Suprapubic skin (tissue), 4 donors: ENCODE results near the gene PEG3. TPM values are rescaled to one million over a fixed set of nuclear protein-coding genes. Genes with fewer than 3 reads are reported as not detected.

Experiments
- DNase-seq, 2 donors: peaks; one replicate each; pipeline ENCODE4 v3.0.0-alpha.2; 2019; ENCODE audit warnings: low spot score in 2 of 2
- H3K27ac ChIP-seq: fragments of 200-600 bp; sonication (generic); one replicate; pipeline ENCODE4 v1.5.1; 2019
- H3K27me3 ChIP-seq: fragments of 200-600 bp; sonication (generic); one replicate; pipeline ENCODE4 v1.5.1; 2019
- H3K36me3 ChIP-seq: fragments of 200-600 bp; sonication (generic); one replicate; pipeline ENCODE4 v1.5.1; 2019
- H3K4me1 ChIP-seq: fragments of 200-600 bp; sonication (generic); one replicate; pipeline ENCODE4 v1.5.1; 2019
- H3K4me3 ChIP-seq: fragments of 200-600 bp; sonication (generic); one replicate; pipeline ENCODE4 v1.5.1; 2019; ENCODE audit warnings: mild to moderate bottlenecking
- H3K9me3 ChIP-seq: fragments of 200-600 bp; sonication (generic); one replicate; pipeline ENCODE4 v1.5.1; 2019
- EP300 ChIP-seq: sonication (generic); formaldehyde crosslinking; IDR thresholded peaks from one replicate; pipeline ENCODE4 v1.6.1; 2017; ENCODE audit warnings: antibody characterized with exemption
- POLR2A ChIP-seq, 2 donors: fragments of 450-650 bp; IDR thresholded peaks; one replicate each; pipeline ENCODE4 v1.6.1; 2017; ENCODE audit warnings: antibody characterized with exemption in 2 of 2, mild to moderate bottlenecking in 2 of 2, moderate library complexity in 2 of 2
- POLR2AphosphoS5 ChIP-seq, 3 donors: sonication (generic); formaldehyde crosslinking; IDR thresholded peaks; one replicate each; pipeline ENCODE4 v1.6.1; 2017; ENCODE audit warnings: antibody characterized with exemption in 3 of 3
- total RNA-seq, 4 donors: library from RNA; depleted of rRNA; stranded (reverse); fragments of >200 nt; gene quantifications; one replicate each; pipeline ENCODE4 v1.1.0, GENCODE V29; 2016
- TF ChIP-seq, protein P1 (sequence below), 2 donors: fragments of 200-600 bp in 1 of 2; fragments of 450-650 bp in 1 of 2; sonication (generic) in 1 of 2; IDR thresholded peaks; one replicate each; pipeline ENCODE4 v1.5.1; 2016 to 2019; ENCODE audit warnings: antibody characterized with exemption in 2 of 2, mild to moderate bottlenecking in 1 of 2, moderate library complexity in 1 of 2

PEG3 gene
- total RNA-seq, 4 donors from 2014 or later = 4.0 to 11.5 (median 5.8) TPM

DNA sequence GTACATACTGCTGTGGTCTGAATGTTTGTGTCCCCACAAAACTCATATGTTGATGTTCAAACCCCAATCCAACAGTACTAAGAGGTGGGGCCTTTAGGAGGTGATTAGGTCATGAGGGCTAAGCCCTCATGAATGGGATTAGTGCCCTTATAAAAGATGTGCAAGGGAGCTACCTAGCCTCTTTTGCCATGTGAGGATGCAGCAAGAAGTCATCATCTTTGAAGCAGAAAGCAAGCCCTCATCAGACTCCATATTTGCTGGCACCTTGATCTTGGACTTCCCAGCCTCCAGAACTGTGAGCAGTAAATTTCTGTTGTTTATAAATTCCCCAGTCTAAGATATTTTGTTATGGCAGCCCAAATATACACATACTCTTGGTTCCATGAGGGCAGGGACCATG, 33.9 kb downstream of the PEG3 start:
- H3K9me3 ChIP-seq = peaks cover 9% of the 10 kb centered on the region
- H3K27me3 ChIP-seq = no peaks in the 10 kb centered on the region
- no peaks in the 10 kb centered on the region for H3K4me1 ChIP-seq
- TF ChIP-seq, protein P1, sequence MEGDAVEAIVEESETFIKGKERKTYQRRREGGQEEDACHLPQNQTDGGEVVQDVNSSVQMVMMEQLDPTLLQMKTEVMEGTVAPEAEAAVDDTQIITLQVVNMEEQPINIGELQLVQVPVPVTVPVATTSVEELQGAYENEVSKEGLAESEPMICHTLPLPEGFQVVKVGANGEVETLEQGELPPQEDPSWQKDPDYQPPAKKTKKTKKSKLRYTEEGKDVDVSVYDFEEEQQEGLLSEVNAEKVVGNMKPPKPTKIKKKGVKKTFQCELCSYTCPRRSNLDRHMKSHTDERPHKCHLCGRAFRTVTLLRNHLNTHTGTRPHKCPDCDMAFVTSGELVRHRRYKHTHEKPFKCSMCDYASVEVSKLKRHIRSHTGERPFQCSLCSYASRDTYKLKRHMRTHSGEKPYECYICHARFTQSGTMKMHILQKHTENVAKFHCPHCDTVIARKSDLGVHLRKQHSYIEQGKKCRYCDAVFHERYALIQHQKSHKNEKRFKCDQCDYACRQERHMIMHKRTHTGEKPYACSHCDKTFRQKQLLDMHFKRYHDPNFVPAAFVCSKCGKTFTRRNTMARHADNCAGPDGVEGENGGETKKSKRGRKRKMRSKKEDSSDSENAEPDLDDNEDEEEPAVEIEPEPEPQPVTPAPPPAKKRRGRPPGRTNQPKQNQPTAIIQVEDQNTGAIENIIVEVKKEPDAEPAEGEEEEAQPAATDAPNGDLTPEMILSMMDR (IDR thresholded peaks at IDR 0.05) = no peak
- TF ChIP-seq EP300 (no peak), POLR2A (IDR thresholded peaks at IDR 0.05) (no peak), POLR2AphosphoS5 (IDR thresholded peaks at IDR 0.05) (no peak)
- H3K36me3 ChIP-seq = no peaks in the 10 kb centered on the region
- H3K27ac ChIP-seq = no peak overlapping the region
- DNase-seq = no peak
- no peak overlapping the region for H3K4me3 ChIP-seq

Other genes starting within 250 kb of the PEG3 start
- 10 to 100 TPM in 1 of 4 donors, 1 to 10 TPM in 3; 5.0 to 15.9 (median 7.5) TPM for gene ZNF71, start 245.4 kb downstream of the PEG3 start, total RNA-seq
- gene SMIM17, start 197.6 kb downstream of the PEG3 start, total RNA-seq = 1 to 10 TPM in 1 of 4 donors, not detected in 3; 1.8 TPM
- 1 to 10 TPM in 3 of 4 donors, under 1 TPM in 1; 0.34 to 2.0 (median 1.5) TPM for gene ZNF835, start 169.0 kb downstream of the PEG3 start, total RNA-seq
- gene ZIM2, start within 50 bp of the PEG3 start, total RNA-seq = under 1 TPM in 1 of 4 donors, not detected in 3; 0.72 TPM